Activated CD8-positive, alpha-beta memory T cell treated with anti-CD3 and anti-CD28 coated beads for 24 hours (primary cell): ENCODE measurements around the gene SLITRK2.

Experiments
- DNase-seq: peaks from one replicate; pipeline ENCODE4 v3.0.0-alpha.2; 2020

The SLITRK2 gene

GRCh38 chrX:145861818-145862217, 44.2 kb downstream of the SLITRK2 start:
- no peak for DNase-seq

DNA sequence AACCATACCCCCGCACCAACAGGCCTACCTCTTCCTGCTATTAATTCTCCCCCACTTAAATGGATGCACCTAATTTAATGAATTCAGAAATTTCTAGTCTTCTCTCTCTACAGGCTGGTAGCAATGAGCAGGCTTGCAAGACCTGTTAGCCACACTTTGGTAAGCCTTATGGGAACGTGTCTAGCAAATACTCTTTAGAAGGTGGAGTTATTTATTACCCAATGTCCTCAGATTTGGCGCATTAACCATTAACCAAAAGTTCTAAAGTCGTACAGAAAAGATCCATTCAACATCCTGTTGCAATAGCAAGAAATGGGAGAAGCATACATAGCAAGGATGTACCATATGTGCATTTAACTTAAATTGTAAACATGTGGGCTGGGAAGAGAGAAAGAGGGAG, 47.5 kb downstream of the SLITRK2 start:
- no peak for DNase-seq
